ENCODE measurements around the gene METTL18. TPM values are rescaled to one million over a fixed set of nuclear protein-coding genes. Genes with fewer than 3 reads are reported as not detected.
A peak's percentile ranks its signal among the peaks of the same experiment; 100 is the strongest.

METTL18 gene
- polyA plus RNA-seq, 1 donor (not counting 4 experiments of a cell fraction or from before 2014, with no cell fraction given): 6.6 TPM

DNA sequence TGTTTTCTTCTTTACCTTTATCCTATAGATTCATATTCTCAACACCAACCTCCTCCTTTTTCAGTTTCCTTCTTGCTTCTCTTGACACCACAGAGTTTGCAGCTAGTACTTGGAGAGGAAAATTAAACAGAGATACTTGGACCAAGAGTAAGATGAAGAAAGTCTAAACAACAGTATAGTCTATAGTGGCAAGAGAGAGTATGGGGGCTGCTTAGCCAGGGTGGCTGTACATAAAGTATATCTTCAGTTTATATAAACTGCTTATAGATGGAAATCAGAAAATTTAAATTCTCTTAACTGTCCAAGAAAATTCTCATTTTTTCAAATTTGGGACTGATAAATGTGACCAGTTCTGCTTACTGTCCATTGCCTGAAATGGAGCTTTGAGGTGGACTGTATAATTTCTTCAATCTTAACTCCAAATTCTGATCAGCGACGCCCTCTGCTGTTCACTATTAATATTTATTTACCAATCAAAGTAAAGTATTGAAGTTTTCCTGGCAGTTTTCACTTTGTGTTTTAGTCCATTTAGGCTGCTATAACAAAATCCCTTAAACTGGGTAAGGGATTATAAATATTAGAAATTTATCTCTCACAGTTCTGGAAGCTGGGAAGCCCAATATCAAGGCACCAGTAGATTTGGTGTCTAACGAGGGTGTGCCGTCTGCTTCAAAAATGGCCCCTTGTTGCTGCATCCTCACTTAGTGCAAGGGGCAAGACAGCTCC lies 14.8 kb upstream of the METTL18 start:
- no peaks in the 10 kb centered on the region for H3K36me3 ChIP-seq (ENCODE audit: control insufficient read depth in 2 of 2, extremely low read depth in 1 of 2, insufficient read depth in 2 of 2, low read length in 2 of 2)
- no peaks in the 10 kb centered on the region for H3K9me1 ChIP-seq (ENCODE audit: control insufficient read depth, extremely low read depth, insufficient read depth, low read length)
- peak in 2 of 3 experiments; percentile 16 to 22 for TF ChIP-seq CTCF (optimal IDR thresholded peaks at IDR 0.05 in 1 of 3, IDR thresholded peaks at IDR 0.05 in 1 of 3, conservative IDR thresholded peaks at IDR 0.05 in 1 of 3; ENCODE audit: extremely low read depth in 1 of 3, insufficient read depth in 2 of 3, low read length in 3 of 3)
- no peak for TF ChIP-seq EZH2 (IDR thresholded peaks at IDR 0.05; ENCODE audit: low read length)
- dilution Hi-C loops (cut with MboI; ENCODE audit: extremely low pct_ligation_motif_present, low sequenced_read_pairs): no loop called here
- H3K9me3 ChIP-seq (ENCODE audit: control insufficient read depth, low read depth, low read length): no peaks in the 10 kb centered on the region
- no peak overlapping the region for H2AFZ ChIP-seq (ENCODE audit: control insufficient read depth, low read length)
- no peak overlapping the region for H3K4me3 ChIP-seq (ENCODE audit: control insufficient read depth in 2 of 3, extremely low read depth in 1 of 3, insufficient read depth in 2 of 3, low read depth in 1 of 3, low read length in 3 of 3)
- FAIRE-seq: no peak
- H3K79me2 ChIP-seq (ENCODE audit: control insufficient read depth, insufficient read depth, low read length): no peaks in the 10 kb centered on the region
- H3K4me2 ChIP-seq (ENCODE audit: control insufficient read depth, extremely low read depth, insufficient read depth, low read depth, low read length): no peak overlapping the region
- no peak overlapping the region for H3K27ac ChIP-seq (ENCODE audit: control insufficient read depth, insufficient read depth, low read length)
- H3K27me3 ChIP-seq (ENCODE audit: control insufficient read depth, extremely low read depth, insufficient read depth, low read length): no peaks in the 10 kb centered on the region
- no peak for DNase-seq (ENCODE audit: low read depth, low spot score)
- H3K4me1 ChIP-seq (ENCODE audit: control insufficient read depth, extremely low read depth, insufficient read depth, low read length): no peaks in the 10 kb centered on the region
- H4K20me1 ChIP-seq (ENCODE audit: control insufficient read depth, extremely low read depth, insufficient read depth, low read length): no peaks in the 10 kb centered on the region
- no peak overlapping the region for H3K9ac ChIP-seq (ENCODE audit: control insufficient read depth, extremely low read depth, insufficient read depth, low read length)

DNA sequence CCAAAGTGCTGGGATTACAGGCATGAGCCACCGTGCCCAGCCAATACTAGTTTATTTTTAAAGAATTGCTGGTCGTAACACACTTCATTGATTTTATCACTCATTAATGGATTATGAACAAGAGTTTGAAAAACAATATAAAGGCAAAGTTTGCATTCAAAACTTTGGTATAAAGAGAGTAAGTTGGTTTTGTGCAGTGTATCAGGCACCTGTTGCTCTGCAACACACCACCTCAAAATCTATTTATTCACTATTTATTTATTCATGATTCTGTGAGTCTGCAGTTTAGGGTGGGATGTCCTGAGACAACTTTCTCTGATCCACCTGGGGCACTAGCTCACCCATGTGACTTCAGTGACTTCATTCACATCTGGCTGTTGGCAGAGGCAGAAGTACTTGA lies 10.2 kb upstream of the METTL18 start:
- Histone ChIP-seq H3K4me3 (ENCODE audit: control insufficient read depth in 2 of 3, extremely low read depth in 1 of 3, insufficient read depth in 2 of 3, low read depth in 1 of 3, low read length in 3 of 3) (no peak overlapping the region), H3K79me2 (ENCODE audit: control insufficient read depth, insufficient read depth, low read length) (peaks cover under 1% of the 10 kb centered on the region), H4K20me1 (ENCODE audit: control insufficient read depth, extremely low read depth, insufficient read depth, low read length) (no peaks in the 10 kb centered on the region), H3K27ac (ENCODE audit: control insufficient read depth, insufficient read depth, low read length) (no peak overlapping the region), H3K4me2 (ENCODE audit: control insufficient read depth, extremely low read depth, insufficient read depth, low read depth, low read length) (no peak overlapping the region), H2AFZ (ENCODE audit: control insufficient read depth, low read length) (no peak overlapping the region), H3K9me1 (ENCODE audit: control insufficient read depth, extremely low read depth, insufficient read depth, low read length) (no peaks in the 10 kb centered on the region), H3K9ac (ENCODE audit: control insufficient read depth, extremely low read depth, insufficient read depth, low read length) (no peak overlapping the region), H3K9me3 (ENCODE audit: control insufficient read depth, low read depth, low read length) (no peaks in the 10 kb centered on the region), H3K36me3 (ENCODE audit: control insufficient read depth in 2 of 2, extremely low read depth in 1 of 2, insufficient read depth in 2 of 2, low read length in 2 of 2) (peaks cover 0 to 3% of the 10 kb centered on the region in 2 experiments), H3K27me3 (ENCODE audit: control insufficient read depth, extremely low read depth, insufficient read depth, low read length) (no peaks in the 10 kb centered on the region), H3K4me1 (ENCODE audit: control insufficient read depth, extremely low read depth, insufficient read depth, low read length) (no peaks in the 10 kb centered on the region)
- no peak for TF ChIP-seq CTCF (optimal IDR thresholded peaks at IDR 0.05 in 1 of 3, IDR thresholded peaks at IDR 0.05 in 1 of 3, conservative IDR thresholded peaks at IDR 0.05 in 1 of 3; ENCODE audit: extremely low read depth in 1 of 3, insufficient read depth in 2 of 3, low read length in 3 of 3)
- no peak for TF ChIP-seq EZH2 (IDR thresholded peaks at IDR 0.05; ENCODE audit: low read length)
- FAIRE-seq (no peak), DNase-seq (ENCODE audit: low read depth, low spot score) (no peak)
- dilution Hi-C loops (cut with MboI; ENCODE audit: extremely low pct_ligation_motif_present, low sequenced_read_pairs): no loop called here

Data from keratinocyte (primary cell).